ENCODE data around the gene SELENOV. TPM values are rescaled to one million over a fixed set of nuclear protein-coding genes. Genes with fewer than 3 reads are reported as not detected.
A peak's percentile ranks its signal among the peaks of the same experiment; 100 is the strongest.

Gene SELENOV
- total RNA-seq, 1 donor from 2014 or later: not detected

DNA sequence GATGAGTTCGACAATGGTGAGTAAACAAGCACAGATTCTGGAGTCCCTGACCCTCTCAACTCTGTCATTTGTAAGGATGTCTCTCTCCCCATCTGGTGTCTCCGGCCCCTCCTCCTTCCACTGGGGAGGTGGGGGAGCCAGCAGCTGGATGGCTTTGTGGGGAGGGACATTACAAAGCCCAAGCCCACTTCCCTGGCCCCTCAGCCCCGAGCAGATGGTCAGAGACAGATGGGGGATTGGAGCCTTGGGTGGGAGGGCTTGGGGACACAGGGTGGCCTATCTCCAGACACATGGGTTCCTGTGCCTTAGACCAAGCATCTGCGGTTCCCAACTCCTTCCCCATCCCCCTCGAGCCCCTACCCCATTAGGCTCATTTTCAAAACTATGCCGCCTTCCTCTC lies 31.8 kb upstream of the SELENOV start:
- no peak for ATAC-seq
- intact Hi-C loops (cut with DNase I): no loop called here
- DNase-seq (ENCODE audit: low spot score): no peak

DNA sequence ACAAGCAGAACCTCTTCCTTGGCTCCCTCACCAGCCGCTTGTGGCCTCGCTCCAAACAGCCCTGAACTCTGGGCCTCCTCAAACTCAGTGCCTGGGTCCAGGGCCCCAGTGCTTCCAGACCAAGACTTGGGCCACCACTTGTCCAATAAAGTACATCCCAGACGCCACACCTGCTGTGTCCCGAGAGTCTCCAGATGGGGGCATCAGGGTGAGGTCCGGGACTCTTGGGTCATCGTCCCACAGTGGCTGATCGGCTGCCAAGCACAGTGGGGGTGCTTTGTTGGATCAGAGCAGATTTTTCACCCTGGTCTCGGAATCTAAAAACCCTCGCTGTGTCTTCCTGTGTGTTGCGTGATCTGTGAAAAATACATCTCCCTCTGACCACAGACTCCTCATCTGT lies 25.2 kb upstream of the SELENOV start:
- intact Hi-C loops (cut with DNase I): no loop called here
- no peak for ATAC-seq
- no peak for DNase-seq (ENCODE audit: low spot score)

GRCh38 chr19:39492225-39492624 lies 22.7 kb upstream of the SELENOV start:
- no peak for ATAC-seq
- no peak for DNase-seq (ENCODE audit: low spot score)
- intact Hi-C loops (cut with DNase I): no loop called here

DNA sequence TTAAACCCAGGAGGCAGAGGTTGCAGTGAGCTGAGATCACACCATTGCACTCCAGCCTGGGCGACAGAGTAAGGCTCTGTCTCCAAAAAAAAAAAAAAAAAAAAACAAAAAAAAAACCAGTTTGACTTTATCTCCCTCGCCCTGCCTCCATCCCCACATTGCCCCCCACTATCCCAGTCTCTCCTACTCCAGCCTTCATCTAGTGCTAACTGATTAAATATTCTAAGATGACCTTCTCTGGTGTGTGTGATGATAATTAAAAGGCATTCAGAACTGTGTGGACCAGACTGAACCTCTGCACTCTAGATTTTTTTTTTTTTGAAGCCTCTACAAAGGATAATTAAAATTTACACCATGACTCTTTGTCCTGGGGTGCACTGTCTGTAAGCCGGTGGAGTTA lies 22.2 kb upstream of the SELENOV start:
- intact Hi-C loops (cut with DNase I): no loop called here
- no peak for DNase-seq (ENCODE audit: low spot score)
- no peak for ATAC-seq

DNA sequence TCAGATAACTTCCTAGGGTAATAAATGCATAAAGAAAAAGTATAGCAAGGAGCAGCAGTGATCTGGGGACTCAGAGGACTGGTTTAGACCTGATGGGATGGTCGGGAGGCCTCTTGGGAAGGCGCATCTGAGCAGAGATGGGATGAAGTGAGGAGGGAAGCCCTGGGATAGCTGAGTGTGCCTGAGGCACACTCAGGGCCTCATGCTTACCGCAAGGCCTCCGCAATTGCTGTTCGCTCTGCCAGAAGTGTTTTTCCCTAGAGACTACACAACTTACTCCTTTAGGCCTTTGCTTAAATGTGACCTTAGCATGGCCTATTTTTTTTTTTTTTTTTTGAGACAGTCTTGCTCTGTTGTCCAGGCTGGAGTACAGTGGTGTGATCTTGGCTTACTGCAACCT lies 20.3 kb upstream of the SELENOV start:
- DNase-seq (ENCODE audit: low spot score) (no peak), ATAC-seq (no peak)
- intact Hi-C loops (cut with DNase I): no loop called here

GRCh38 chr19:39496063-39496462 lies 18.9 kb upstream of the SELENOV start:
- DNase-seq (ENCODE audit: low spot score) (no peak), ATAC-seq (no peak)
- intact Hi-C loops (cut with DNase I): no loop called here

DNA sequence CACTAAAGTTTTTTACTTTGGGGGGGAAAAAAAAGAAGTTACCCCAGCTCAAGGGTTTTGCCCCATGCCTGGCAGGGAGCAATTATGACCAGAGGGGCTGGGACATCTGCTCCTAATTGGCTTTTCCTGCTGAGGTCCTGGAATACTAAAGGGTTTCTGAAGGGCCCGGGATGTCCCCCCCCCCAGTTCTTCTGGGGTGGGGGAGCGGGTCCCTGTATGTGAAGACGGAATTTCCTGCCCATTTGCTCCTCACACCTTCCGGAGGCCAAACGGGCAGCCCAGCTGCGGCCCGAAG lies 17.3 kb upstream of the SELENOV start:
- DNase-seq (ENCODE audit: low spot score) (no peak), ATAC-seq (no peak)
- intact Hi-C loops (cut with DNase I): no loop called here

DNA sequence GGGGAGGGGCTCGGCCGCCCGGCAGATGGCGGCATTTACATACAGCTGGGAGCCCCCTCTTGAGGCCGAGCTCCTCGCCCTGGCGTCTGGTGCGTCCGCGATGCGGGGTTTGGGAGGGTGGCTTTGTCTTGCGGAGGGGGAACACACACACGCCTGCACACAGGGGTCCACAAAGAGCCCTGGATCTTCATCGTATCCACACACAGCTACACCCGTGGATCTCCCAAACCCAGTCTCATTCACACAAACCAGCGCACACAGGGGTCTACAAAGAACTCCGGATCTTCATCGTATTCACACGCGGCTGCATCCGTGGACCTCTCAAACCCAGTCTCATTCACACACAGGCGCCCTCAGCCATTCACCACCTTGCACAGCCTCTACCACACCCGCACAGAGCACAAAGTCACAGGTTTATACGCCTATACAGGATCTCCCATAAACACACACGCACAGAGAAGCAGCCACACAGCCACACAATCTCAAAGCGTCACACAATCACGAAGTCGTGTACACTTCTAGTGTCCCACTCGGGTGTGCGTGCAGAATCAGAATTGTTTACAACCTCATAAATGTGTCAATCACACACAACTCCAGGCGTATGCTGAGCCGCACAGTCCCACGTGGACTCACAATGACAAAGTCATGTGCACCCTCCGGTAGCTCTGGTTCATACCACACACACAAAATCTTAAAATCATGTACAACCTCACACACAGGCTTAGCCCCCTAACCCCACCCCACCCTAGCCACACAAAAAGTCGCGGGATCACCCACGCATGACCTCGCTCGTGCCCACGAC lies 16.7 kb upstream of the SELENOV start:
- DNase-seq (ENCODE audit: low spot score) (no peak), ATAC-seq (peak; percentile 64)
- intact Hi-C loops (cut with DNase I): no loop called here

DNA sequence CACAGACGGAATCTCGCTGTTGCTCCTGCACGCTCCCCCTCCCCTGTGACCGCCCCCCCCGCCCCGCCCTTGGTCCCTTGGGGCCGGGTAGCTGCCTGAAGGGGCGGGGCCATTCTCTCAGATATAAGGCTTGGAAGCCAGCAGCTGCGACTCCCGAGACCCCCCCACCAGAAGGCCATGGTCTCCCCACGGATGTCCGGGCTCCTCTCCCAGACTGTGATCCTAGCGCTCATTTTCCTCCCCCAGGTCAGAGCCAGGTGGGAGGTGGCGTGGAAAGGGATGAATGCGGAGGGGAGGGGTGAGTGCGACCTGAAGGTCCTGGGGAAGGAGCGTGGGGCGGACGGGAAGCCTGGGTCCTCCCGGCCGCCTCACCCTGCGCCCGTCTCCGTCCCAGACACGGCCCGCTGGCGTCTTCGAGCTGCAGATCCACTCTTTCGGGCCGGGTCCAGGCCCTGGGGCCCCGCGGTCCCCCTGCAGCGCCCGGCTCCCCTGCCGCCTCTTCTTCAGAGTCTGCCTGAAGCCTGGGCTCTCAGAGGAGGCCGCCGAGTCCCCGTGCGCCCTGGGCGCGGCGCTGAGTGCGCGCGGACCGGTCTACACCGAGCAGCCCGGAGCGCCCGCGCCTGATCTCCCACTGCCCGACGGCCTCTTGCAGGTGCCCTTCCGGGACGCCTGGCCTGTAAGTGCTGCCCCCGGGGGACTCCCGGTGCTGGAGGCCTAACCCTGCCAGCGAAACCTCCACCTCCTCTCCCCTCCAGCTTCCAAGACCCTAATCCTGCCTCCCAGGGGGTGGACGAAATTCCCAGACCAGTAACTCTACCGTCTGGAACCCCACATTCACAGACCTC lies 15.9 kb upstream of the SELENOV start, which contains the start of gene DLL3:
Gene DLL3, plus strand, starts transcription at position 150 of the 845 bp plus-strand sequence. Its CDS starts 28 bp downstream, at position 178.
- DNase-seq (ENCODE audit: low spot score): no peak
- intact Hi-C loops (cut with DNase I): no loop called here

GRCh38 chr19:39499932-39500331 lies 15.0 kb upstream of the SELENOV start:
- DNase-seq (ENCODE audit: low spot score) (no peak), ATAC-seq (no peak)
- intact Hi-C loops (cut with DNase I): no loop called here

More for the DNA sequence above, 15.9 kb upstream of the SELENOV start, which contains the start of gene DLL3:
- no peak for ATAC-seq

DNA sequence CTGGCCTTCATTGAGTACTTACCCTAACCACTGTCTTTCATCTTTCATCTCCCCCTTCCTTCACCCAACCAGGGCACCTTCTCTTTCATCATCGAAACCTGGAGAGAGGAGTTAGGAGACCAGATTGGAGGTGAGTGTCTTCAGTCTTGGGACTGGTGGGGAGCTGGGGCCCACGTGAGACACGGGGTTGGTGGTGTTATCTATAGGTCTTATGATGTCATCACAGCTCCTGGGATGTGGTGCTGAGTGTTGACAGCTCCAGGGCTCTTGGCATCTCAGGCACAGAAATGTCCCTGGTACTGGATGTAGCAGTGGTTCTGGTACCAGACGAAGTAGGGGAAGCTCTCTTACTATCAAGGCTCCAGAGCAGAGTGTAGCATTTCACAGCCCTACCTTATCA lies 14.4 kb upstream of the SELENOV start:
- DNase-seq (ENCODE audit: low spot score) (no peak), ATAC-seq (no peak)
- intact Hi-C loops (cut with DNase I): no loop called here

DNA sequence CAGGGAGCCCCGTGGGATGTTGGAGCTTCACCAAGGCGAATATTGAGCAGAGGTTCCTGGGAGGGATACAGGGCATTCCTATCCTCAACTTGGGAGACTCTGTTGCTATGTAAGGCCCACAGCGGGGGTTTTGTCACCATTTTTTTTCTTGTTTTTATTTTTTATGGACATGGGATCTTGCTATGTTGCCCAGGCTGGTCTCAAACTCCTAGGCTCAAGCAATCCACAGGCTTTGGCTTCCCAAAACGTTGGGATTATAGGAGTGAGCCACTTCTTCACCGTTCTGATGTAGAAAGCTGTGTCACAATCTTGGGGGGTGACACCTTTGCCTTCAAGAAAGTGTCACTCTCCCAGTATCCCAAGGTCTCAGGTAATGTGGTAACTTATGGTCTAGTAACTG lies 13.6 kb upstream of the SELENOV start:
- ATAC-seq (no peak), DNase-seq (ENCODE audit: low spot score) (no peak)

GRCh38 chr19:39502640-39503417 lies 12.1 kb upstream of the SELENOV start:
- peak; percentile 67 for DNase-seq (ENCODE audit: low spot score)
- intact Hi-C loops (cut with DNase I): no loop called here

More for the DNA sequence above, 13.6 kb upstream of the SELENOV start:
- intact Hi-C loops (cut with DNase I): no loop called here

DNA sequence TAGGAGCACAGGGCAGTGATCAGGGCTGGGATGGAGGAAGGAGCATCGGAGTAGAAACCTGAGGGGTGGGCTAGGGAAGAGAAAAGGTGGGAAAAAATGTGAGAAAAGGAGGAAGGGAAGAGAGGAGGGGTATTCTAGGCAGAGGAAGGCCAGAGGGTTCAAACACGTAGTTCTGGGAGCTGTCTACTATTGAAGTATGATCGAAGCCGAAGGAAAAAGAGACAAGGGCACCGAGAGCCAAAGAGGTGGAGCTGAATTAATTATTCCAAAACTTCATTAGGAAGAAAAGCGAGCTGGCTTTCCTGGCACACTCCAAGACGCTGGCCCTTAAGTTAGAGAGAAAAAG lies 8.4 kb upstream of the SELENOV start:
- ATAC-seq (no peak), DNase-seq (ENCODE audit: low spot score) (no peak)
- intact Hi-C loops (cut with DNase I): no loop called here

More at GRCh38 chr19:39502640-39503417, 12.1 kb upstream of the SELENOV start:
- peak; percentile 72 for ATAC-seq

DNA sequence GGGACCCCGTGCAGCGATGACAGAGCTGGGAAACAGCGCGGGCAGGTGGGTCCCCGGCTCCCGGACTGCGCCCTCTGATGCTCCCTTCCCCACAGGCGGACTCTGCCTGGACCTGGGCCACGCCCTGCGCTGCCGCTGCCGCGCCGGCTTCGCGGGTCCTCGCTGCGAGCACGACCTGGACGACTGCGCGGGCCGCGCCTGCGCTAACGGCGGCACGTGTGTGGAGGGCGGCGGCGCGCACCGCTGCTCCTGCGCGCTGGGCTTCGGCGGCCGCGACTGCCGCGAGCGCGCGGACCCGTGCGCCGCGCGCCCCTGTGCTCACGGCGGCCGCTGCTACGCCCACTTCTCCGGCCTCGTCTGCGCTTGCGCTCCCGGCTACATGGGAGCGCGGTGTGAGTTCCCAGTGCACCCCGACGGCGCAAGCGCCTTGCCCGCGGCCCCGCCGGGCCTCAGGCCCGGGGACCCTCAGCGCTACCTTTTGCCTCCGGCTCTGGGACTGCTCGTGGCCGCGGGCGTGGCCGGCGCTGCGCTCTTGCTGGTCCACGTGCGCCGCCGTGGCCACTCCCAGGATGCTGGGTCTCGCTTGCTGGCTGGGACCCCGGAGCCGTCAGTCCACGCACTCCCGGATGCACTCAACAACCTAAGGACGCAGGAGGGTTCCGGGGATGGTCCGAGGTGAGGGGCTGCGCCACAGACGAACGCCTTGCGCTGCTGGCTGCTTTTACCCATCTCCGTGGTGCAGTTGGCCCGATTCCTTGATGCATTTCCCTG lies 7.8 kb upstream of the SELENOV start:
- intact Hi-C loops (cut with DNase I): no loop called here
- ATAC-seq: no peak
- no peak for DNase-seq (ENCODE audit: low spot score)

GRCh38 chr19:39507715-39508364 lies 7.1 kb upstream of the SELENOV start:
- ATAC-seq (no peak), DNase-seq (ENCODE audit: low spot score) (no peak)
- intact Hi-C loops (cut with DNase I): no loop called here

DNA sequence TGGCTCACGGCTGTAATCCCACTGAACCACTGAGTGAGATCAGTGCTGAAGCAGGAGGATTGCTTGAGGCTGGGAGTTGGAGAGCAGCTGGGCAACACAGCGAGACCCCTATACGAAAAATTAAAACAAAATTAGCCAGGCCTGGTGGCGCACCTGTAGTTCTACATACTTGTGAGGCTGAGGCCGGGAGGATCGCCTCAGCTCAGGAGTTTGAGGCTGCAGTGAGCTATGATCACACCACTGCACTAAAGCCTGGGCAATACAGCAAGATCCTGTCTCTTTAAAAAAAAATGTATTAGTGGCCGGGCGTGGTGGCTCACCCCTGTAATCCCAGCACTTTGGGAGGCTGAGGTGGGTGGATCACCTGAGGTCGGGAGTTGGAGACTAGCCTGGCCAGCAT lies 6.3 kb upstream of the SELENOV start:
- DNase-seq (ENCODE audit: low spot score) (no peak), ATAC-seq (no peak)
- intact Hi-C loops (cut with DNase I): no loop called here

DNA sequence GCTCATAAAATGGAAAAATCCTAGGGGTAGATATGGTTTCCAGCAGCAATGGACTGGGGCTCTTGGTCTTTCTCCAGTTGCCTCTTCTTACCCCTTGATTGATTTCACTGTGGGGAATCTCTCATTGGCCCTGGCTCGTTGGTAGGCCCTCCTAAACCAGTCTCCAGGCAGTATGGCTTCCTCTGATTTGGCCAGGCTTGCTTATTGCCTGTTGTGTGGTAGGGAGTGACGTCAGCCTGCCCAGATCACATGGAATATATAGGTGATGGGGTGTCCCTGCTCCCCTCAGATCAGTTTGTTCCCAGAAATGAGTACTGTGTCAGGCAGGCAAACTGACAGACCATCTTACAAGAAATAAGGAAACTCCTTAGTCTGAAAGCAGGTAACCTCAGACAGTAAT lies 5.7 kb upstream of the SELENOV start:
- no peak for ATAC-seq

More for the DNA sequence above, 5.7 kb upstream of the SELENOV start:
- DNase-seq (ENCODE audit: low spot score): no peak
- intact Hi-C loops (cut with DNase I): no loop called here

Data from sciatic nerve (tissue), 2 donors.